K562 (cell line): ENCODE measurements around the gene TCF15. TPM values are rescaled to one million over a fixed set of nuclear protein-coding genes. Genes with fewer than 3 reads are reported as not detected.

ENCODE experiments used
- ATAC-seq: fragments of 200-7000 bp; cut with Tn5 transposase; 3 replicates; pipeline ENCODE4 v1.9.1; 2020; ENCODE audit warnings: moderate library complexity
- BruUV-seq: library from RNA; stranded (reverse); fragments of 400-500 nt; replicated peaks from 2 replicates; lab custom pipeline; 2021; lab: Mats Ljungman, UMichigan
- CTCF ChIA-PET: fragments of 300-600 bp; formaldehyde crosslinking; extraction: SDS; loops from one replicate; lab custom pipeline; 2021; ENCODE audit warnings: low intra/inter-chr PET ratio; lab: Yijun Ruan, JAX
- POLR2A ChIA-PET: fragments of 300-600, 350-650 bp; sonication (Branson Sonifier 250); formaldehyde crosslinking; extraction: SDS; loops from one replicate; lab custom pipeline; 2021; ENCODE audit warnings: antibody characterized with exemption, inconsistent platforms; lab: Yijun Ruan, JAX
- DNase-seq, 4 experiments: peaks; one replicate each; pipeline versions ENCODE4 v3.0.0 to v3.0.0-alpha.2; 2011 to 2018; ENCODE audit warnings: low spot score in 3 of 4, mixed read lengths in 3 of 4; ENCODE audit errors: extremely low read depth in 1 of 4
- FAIRE-seq: peaks from 2 replicates; lab custom pipeline; 2011; peaks lifted over from hg19 to GRCh38; lab: Jason Lieb, UNC
- H2AFZ ChIP-seq: 2 replicates; pipeline ENCODE4 v1.6.0; 2011; ENCODE audit warnings: low read depth, low read length, control low read depth, inconsistent platforms
- H3K27ac ChIP-seq: fragments of 200-600 bp; 3 replicates; pipeline ENCODE4 v1.8.0; 2011; ENCODE audit warnings: low read depth, mild to moderate bottlenecking, control low read depth, inconsistent platforms, low read length, moderate library complexity, mixed read lengths; ENCODE audit errors: extremely low read depth
- H3K27me3 ChIP-seq, 2 experiments: fragments of 300-600 bp in 1 of 2; 2 replicates in 1 of 2; 3 replicates in 1 of 2; pipeline versions ENCODE4 v1.6.0 to v1.8.0; 2011; ENCODE audit warnings: inconsistent platforms in 2 of 2, low read length in 2 of 2, mild to moderate bottlenecking in 1 of 2, mixed read lengths in 1 of 2, moderate library complexity in 1 of 2; ENCODE audit not compliant: control insufficient read depth in 2 of 2, insufficient read depth in 2 of 2
- H3K36me3 ChIP-seq: fragments of 300-600 bp; 3 replicates; pipeline ENCODE4 v1.8.0; 2011; ENCODE audit warnings: mild to moderate bottlenecking, low read length, inconsistent platforms; ENCODE audit not compliant: control insufficient read depth, insufficient read depth
- H3K4me1 ChIP-seq, 2 experiments: fragments of 200-600 bp in 1 of 2; replicated peaks in 1 of 2; 2 replicates in 1 of 2; 3 replicates in 1 of 2; pipeline versions ENCODE4 v1.5.1 to v1.8.0; 2011; ENCODE audit warnings: inconsistent platforms in 2 of 2, low read length in 2 of 2, mild to moderate bottlenecking in 1 of 2, mixed read lengths in 1 of 2, moderate library complexity in 1 of 2; ENCODE audit not compliant: control insufficient read depth in 2 of 2, insufficient read depth in 2 of 2
- H3K4me2 ChIP-seq: 2 replicates; pipeline ENCODE4 v1.6.1; 2011; ENCODE audit warnings: low read length, control low read depth, inconsistent platforms, mixed read lengths; ENCODE audit not compliant: insufficient read depth
- H3K4me3 ChIP-seq: fragments of 200-600 bp; sonication (generic), shearing (Covaris generic); 2 replicates; pipeline ENCODE4 v1.5.1; 2016; ENCODE audit warnings: control low read depth, inconsistent platforms
- H3K79me2 ChIP-seq: fragments of 200-600 bp; 3 replicates; pipeline ENCODE4 v1.8.0; 2011; ENCODE audit warnings: low read length, inconsistent platforms; ENCODE audit not compliant: control insufficient read depth, insufficient read depth
- H3K9ac ChIP-seq, 2 experiments: 2 replicates each; pipeline versions ENCODE4 v1.6.0 to v1.6.1; 2011; ENCODE audit warnings: low read depth in 2 of 2, low read length in 2 of 2, control low read depth in 1 of 2, inconsistent platforms in 1 of 2, mild to moderate bottlenecking in 1 of 2, mixed read lengths in 1 of 2; ENCODE audit not compliant: insufficient read depth in 1 of 2
- H3K9me1 ChIP-seq: one replicate; pipeline ENCODE4 v1.6.0; 2011; ENCODE audit warnings: inconsistent platforms, mild to moderate bottlenecking, low read length, moderate library complexity; ENCODE audit not compliant: control insufficient read depth, insufficient read depth
- H3K9me3 ChIP-seq: replicated peaks from 2 replicates; pipeline ENCODE4 v1.5.1; 2011; ENCODE audit warnings: low read depth, low read length, inconsistent platforms; ENCODE audit not compliant: control insufficient read depth, insufficient read depth
- H4K20me1 ChIP-seq: replicated peaks from 2 replicates; pipeline ENCODE4 v1.6.1; 2011; ENCODE audit warnings: low read length, inconsistent platforms, mixed read lengths; ENCODE audit not compliant: control insufficient read depth, insufficient read depth
- CBFA2T3 ChIP-seq: fragments of 450-650 bp; IDR thresholded peaks from 2 replicates; pipeline ENCODE4 v1.6.1; 2017
- ELF1 ChIP-seq: fragments of 200-800 bp; sonication (Bioruptor generic); IDR thresholded peaks from 2 replicates; pipeline ENCODE4 v1.6.1; 2016; ENCODE audit warnings: missing genetic modification characterization, missing compliant biosample characterization
- HDAC2 ChIP-seq: fragments of 450-650 bp; IDR thresholded peaks from 2 replicates; pipeline ENCODE4 v1.6.1; 2016; ENCODE audit warnings: mild to moderate bottlenecking
- HDAC6 ChIP-seq: IDR thresholded peaks from 2 replicates; pipeline ENCODE4 v1.6.1; 2012; ENCODE audit warnings: low read depth, mild to moderate bottlenecking, control low read depth, inconsistent platforms, low read length, moderate library complexity
- HDAC8 ChIP-seq: fragments of 450-650 bp; IDR thresholded peaks from 2 replicates; pipeline ENCODE4 v1.6.1; 2016; ENCODE audit warnings: mild to moderate bottlenecking, missing genetic modification characterization, moderate library complexity, missing compliant biosample characterization
- RFX5 ChIP-seq: IDR thresholded peaks from 2 replicates; pipeline ENCODE4 v1.6.1; 2011; ENCODE audit warnings: low read depth, mild to moderate bottlenecking, improper control_type of control experiment, low read length
- ZBTB11 ChIP-seq, 3 experiments: fragments of 200-800 bp in 1 of 3; fragments of 250-450 bp in 1 of 3; fragments of 450-650 bp in 1 of 3; sonication (Bioruptor Pico) in 1 of 3; sonication (Bioruptor generic) in 1 of 3; formaldehyde crosslinking in 1 of 3; IDR thresholded peaks; 2 replicates each; pipeline versions ENCODE4 v1.6.1 to v1.8.0; 2016 to 2022; ENCODE audit warnings: mild to moderate bottlenecking in 2 of 3, missing genetic modification characterization in 2 of 3, missing compliant biosample characterization in 1 of 3, moderate library complexity in 1 of 3
- ZBTB17 ChIP-seq: fragments of 450-650 bp; formaldehyde crosslinking; IDR thresholded peaks from 2 replicates; pipeline ENCODE4 v1.4.0; 2020; ENCODE audit warnings: mild to moderate bottlenecking
- ZNF316 ChIP-seq: fragments of 450-650 bp; IDR thresholded peaks from 2 replicates; pipeline ENCODE4 v1.6.1; 2016
- ZNF785 ChIP-seq: fragments of 250-450 bp; sonication (Bioruptor Pico); IDR thresholded peaks from 2 replicates; pipeline ENCODE4 v1.4.0; 2020; ENCODE audit warnings: mild to moderate bottlenecking
- WGBS: fragments of 100-300 bp; shearing (Covaris generic); methylation state at CpG from one replicate; pipeline ENCODE4 v1.1.6; 2016; ENCODE audit warnings: low coverage, mixed read lengths; ENCODE audit not compliant: insufficient coverage; ENCODE audit errors: missing lambda C conversion rate; 5-methylcytosine and 5-hydroxymethylcytosine counted together
- in situ Hi-C: fragments of 300-500 bp; cut with MboI; formaldehyde crosslinking; loops from 4 replicates; pipeline ENCODE4 v1.15.0; 2018; ENCODE audit warnings: inconsistent platforms, mixed read lengths
- intact Hi-C: fragments of 100-400 bp; cut with micrococcal nuclease; formaldehyde crosslinking; loops from 2 replicates; pipeline ENCODE4 v1.14.2; 2022
- polyA plus RNA-seq, 8 experiments: library from polyadenylated mRNA; depleted of rRNA in 4 of 8; stranded (reverse) in 5 of 8; unstranded in 3 of 8; fragments of >200 nt; fragmentation: Nextera tagmentation in 2 of 8; fragmentation: Illumina TruSeq in 1 of 8; extraction: Ambion mirVana in 2 of 8; extraction: Trizol in 1 of 8; gene quantifications; 2 replicates each; pipeline versions ENCODE4 v1.2.1 to v1.2.3, GENCODE V29; 2011 to 2014; ENCODE audit warnings: inconsistent platforms in 1 of 8, missing spikeins in 1 of 8
- total RNA-seq, 7 experiments: library from RNA; depleted of rRNA in 6 of 7; stranded (reverse); fragments of >200 nt in 6 of 7; fragmentation: Illumina TruSeq in 2 of 7; extraction: Trizol in 2 of 7; gene quantifications; 2 replicates each; pipeline versions ENCODE4 v1.2.1 to v1.2.3, GENCODE V29; 2011 to 2021; ENCODE audit warnings: low replicate concordance in 1 of 7

The TCF15 gene
- total and polyA plus RNA-seq, 9 of the 15 experiments (the other 6 are each of a cell fraction or from before 2014, with no cell fraction given): 0.04 to 5.0 (median 1.2) TPM

- FAIRE-seq (no peak), ATAC-seq (no peak), DNase-seq (no peak)
- Histone ChIP-seq H3K9me3 (no peaks in the 10 kb centered on the region), H3K79me2 (peaks cover 5% of the 10 kb centered on the region; the same call in 2 of the 3 replicates), H3K4me3 (no peak overlapping the region), H3K9ac (peak overlapping the region in 1 of 2 experiments; percentile 81; a peak in 1 of 4 replicates), H3K27me3 (no peaks in the 10 kb centered on the region), H3K9me1 (no peaks in the 10 kb centered on the region), H2AFZ (no peak overlapping the region), H3K4me2 (no peak overlapping the region), H3K36me3 (no peaks in the 10 kb centered on the region; the same call in 2 of the 3 replicates), H3K27ac (no peak overlapping the region), H4K20me1 (no peaks in the 10 kb centered on the region), H3K4me1 (peaks cover 36 to 44% of the 10 kb centered on the region in 2 experiments)
- BruUV-seq: no TSS peak
- WGBS: 0% methylated on average over 1 of the region's 2 CpGs
- intact Hi-C loops (no loop called here), in situ Hi-C loops (no loop called here)
- ChIA-PET CTCF (no interaction called here), POLR2A (no interaction called here)
- TF ChIP-seq CBFA2T3 (no peak), ZNF785 (no peak), ZBTB11 (CRISPR knock-in tag; IDR thresholded peaks at IDR 0.05) (no peak), HDAC6 (no peak), HDAC8 (tag) (no peak), ZBTB17 (no peak), ZNF316 (no peak), ELF1 (no peak), HDAC2 (no peak), RFX5 (no peak)
- TF ChIP-seq, all 486 proteins: peak for 0
These were observed 48.1 kb upstream of the TCF15 start for GRCh38 chr20:658202-658601.
